Measurements from ENCODE around the gene PLA2R1.

PLA2R1 gene

GRCh38 chr2:160085662-160086061, 23.2 kb upstream of the PLA2R1 start:
- TF ChIP-seq, protein P1, sequence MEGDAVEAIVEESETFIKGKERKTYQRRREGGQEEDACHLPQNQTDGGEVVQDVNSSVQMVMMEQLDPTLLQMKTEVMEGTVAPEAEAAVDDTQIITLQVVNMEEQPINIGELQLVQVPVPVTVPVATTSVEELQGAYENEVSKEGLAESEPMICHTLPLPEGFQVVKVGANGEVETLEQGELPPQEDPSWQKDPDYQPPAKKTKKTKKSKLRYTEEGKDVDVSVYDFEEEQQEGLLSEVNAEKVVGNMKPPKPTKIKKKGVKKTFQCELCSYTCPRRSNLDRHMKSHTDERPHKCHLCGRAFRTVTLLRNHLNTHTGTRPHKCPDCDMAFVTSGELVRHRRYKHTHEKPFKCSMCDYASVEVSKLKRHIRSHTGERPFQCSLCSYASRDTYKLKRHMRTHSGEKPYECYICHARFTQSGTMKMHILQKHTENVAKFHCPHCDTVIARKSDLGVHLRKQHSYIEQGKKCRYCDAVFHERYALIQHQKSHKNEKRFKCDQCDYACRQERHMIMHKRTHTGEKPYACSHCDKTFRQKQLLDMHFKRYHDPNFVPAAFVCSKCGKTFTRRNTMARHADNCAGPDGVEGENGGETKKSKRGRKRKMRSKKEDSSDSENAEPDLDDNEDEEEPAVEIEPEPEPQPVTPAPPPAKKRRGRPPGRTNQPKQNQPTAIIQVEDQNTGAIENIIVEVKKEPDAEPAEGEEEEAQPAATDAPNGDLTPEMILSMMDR (IDR thresholded peaks at IDR 0.05; ENCODE audit: low read depth, low read length), result no peak
- DNase-seq (ENCODE audit: low read depth in 2 of 2), result no peak
- H3K4me3 ChIP-seq (replicated peaks in 1 of 2; ENCODE audit: low read depth in 2 of 2, low read length in 2 of 2), result no peak overlapping the region

- no peak overlapping the region for H3K4me3 ChIP-seq (replicated peaks in 1 of 2; ENCODE audit: low read depth in 2 of 2, low read length in 2 of 2)
- DNase-seq (ENCODE audit: low read depth in 2 of 2), result no peak
- TF ChIP-seq, protein P1 (IDR thresholded peaks at IDR 0.05; ENCODE audit: low read depth, low read length), result no peak
Measured at GRCh38 chr2:160077912-160078810, 15.7 kb upstream of the PLA2R1 start.

- no peak for DNase-seq (ENCODE audit: low read depth in 2 of 2)
- TF ChIP-seq, protein P1 (IDR thresholded peaks at IDR 0.05; ENCODE audit: low read depth, low read length), result no peak
- H3K4me3 ChIP-seq (replicated peaks in 1 of 2; ENCODE audit: low read depth in 2 of 2, low read length in 2 of 2), result no peak overlapping the region
Measured at GRCh38 chr2:160076914-160077313, 14.5 kb upstream of the PLA2R1 start.

DNA sequence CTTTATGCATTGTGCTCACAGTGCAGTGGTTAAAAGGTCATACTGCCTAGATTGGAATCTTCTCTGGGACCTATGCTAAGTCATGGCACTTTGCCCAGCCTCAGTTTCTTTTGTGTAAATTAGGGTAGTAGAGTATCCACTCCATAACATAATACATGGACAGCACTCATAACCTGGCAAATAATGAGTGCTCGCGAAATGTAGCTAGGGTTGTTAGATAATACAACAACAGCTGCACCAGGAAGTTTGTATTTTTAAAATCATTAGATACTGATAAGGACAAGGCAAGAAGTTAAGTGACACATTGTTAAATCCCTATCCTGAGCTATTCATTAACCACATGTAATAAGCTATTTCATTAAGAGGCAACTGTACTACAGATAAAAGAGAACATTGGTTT, 13.8 kb upstream of the PLA2R1 start:
- TF ChIP-seq, protein P1 (IDR thresholded peaks at IDR 0.05; ENCODE audit: low read depth, low read length), result no peak
- no peak overlapping the region for H3K4me3 ChIP-seq (replicated peaks in 1 of 2; ENCODE audit: low read depth in 2 of 2, low read length in 2 of 2)
- no peak for DNase-seq (ENCODE audit: low read depth in 2 of 2)

- TF ChIP-seq, protein P1 (IDR thresholded peaks at IDR 0.05; ENCODE audit: low read depth, low read length), result no peak
- peak; percentile 94 to 98 for DNase-seq (ENCODE audit: low read depth in 2 of 2)
- no peak overlapping the region for H3K4me3 ChIP-seq (replicated peaks in 1 of 2; ENCODE audit: low read depth in 2 of 2, low read length in 2 of 2)
Measured at GRCh38 chr2:160075171-160075570, 12.8 kb upstream of the PLA2R1 start.

DNA sequence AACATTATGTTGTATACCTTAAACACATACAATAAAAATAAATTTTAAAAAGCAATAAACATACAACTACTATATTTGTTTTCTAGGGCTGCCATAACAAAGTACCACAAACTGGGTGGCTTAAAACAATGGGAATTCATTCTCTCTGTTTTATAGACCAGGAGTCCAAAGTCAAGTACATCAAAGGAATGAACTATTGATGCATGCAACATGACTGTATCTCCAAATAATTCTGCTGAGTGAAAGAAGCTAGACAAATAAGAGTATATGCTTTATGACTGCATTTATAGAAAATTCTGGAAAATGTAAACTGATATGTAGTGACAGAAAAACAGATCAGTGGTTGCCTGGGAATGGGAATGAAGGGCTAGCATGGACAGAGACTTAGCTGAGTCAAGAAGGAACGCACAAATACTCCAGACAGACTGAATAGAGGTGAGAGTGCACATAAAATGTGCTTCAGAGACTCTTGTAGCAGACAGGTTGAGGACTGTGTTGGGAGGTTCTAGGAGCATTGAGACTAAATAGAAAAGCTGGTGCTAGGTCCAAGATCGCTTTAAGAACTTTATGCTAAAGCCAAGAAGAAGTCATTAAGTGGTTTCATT, 11.0 kb upstream of the PLA2R1 start:
- TF ChIP-seq, protein P1 (IDR thresholded peaks at IDR 0.05; ENCODE audit: low read depth, low read length), result no peak
- DNase-seq (ENCODE audit: low read depth in 2 of 2), result no peak
- H3K4me3 ChIP-seq (replicated peaks in 1 of 2; ENCODE audit: low read depth in 2 of 2, low read length in 2 of 2), result no peak overlapping the region

All from cardiac fibroblast (primary cell).